NCI-H2081 (cell line): Measurements from ENCODE around the gene SPIB.
"Not testable (repeated sequence)": the region's sequence is repeated elsewhere in the genome, so short reads cannot be mapped to it uniquely, and the experiment has no call there.

ENCODE experiments used
- DNase-seq, 2 experiments: peaks; one replicate each; lab custom pipeline; 2025; lab: John Stamatoyannopoulos, UW

Gene SPIB

DNA sequence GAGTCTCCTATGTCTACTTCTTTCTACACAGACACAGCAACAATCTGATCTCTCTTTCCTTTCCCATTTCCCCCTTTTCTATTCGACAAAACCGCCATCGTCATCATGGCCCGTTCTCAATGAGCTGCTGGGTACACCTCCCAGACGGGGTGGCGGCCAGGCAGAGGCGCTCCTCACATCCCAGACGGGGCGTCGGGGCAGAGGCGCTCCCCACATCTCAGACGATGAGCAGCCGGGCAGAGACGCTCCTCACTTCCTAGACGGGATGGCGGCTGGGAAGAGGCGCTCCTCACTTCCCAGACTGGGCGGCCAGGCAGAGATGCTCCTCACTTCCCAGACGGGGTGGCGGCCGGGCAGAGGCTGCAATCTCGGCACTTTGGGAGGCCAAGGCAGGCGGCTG is 27.8 kb upstream of the SPIB start:
- not testable (repeated sequence) for DNase-seq

- no peak for DNase-seq
Observed at GRCh38 chr19:50392759-50393158, 26.0 kb upstream of the SPIB start.

GRCh38 chr19:50393589-50393988 is 25.1 kb upstream of the SPIB start:
- no peak for DNase-seq

- no peak for DNase-seq
Observed at GRCh38 chr19:50394017-50394416, 24.7 kb upstream of the SPIB start.

DNA sequence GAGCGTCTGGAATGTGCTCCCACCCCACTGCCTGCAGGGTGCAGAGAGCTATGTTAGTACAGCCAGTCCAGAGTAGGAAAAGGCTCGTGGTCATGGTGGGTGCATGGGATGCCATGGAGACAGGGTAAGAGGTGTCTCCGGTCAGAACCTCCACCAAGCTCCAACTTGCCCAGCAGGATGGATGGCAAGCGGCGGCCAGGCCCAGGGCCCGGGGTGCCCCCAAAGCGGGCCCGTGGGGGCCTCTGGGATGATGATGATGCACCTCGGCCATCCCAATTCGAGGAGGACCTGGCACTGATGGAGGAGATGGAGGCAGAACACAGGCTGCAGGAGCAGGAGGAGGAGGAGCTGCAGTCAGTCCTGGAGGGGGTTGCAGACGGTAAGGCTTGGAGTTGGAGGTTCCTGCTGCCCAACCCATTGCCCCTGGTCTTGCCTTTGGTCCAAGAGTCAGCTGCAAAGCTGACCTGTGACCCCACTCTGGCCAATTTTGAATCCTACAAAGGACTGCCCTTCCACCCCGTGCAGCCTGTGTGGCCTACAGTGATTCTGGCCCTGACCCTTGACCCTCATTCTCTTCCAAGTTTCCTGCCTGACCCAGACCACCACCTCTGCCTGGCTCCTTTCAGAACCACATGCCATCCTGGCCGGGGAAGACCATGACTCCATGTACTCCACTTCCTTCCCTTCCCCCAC is 19.9 kb upstream of the SPIB start:
- DNase-seq: no peak

GRCh38 chr19:50399368-50399745 is 19.4 kb upstream of the SPIB start:
- DNase-seq: no peak

GRCh38 chr19:50401605-50402450 is 16.9 kb upstream of the SPIB start:
- DNase-seq: no peak

DNA sequence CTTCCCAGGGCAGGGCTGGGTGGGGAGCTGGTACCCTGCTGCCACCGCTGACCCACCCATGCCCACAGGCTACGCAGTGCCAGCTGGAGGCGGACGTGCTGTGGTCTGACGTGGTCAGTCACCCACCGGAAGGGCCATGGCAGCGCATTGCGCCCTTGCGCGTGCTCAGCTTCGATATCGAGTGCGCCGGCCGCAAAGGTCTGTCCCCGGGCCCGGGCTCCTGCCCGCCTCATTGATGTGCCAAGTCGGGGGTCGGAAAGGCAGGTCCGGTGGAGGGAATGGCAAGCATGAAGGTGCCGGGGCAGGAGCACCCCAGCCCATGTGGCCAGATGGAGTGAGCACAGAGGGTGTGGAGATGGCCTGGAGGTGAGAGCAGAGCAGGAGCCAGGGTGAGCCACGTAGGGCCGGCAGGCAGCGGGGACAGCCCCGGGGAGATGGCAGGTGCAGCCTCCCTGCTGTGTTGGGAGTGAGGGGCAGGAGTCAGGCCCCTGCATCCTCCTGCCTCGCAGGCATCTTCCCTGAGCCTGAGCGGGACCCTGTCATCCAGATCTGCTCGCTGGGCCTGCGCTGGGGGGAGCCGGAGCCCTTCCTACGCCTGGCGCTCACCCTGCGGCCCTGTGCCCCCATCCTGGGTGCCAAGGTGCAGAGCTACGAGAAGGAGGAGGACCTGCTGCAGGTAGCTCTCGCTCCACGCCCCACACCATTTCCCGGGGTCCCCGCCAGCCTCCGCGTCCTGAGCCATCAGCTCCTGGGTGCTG is 16.0 kb upstream of the SPIB start:
- DNase-seq: no peak

DNA sequence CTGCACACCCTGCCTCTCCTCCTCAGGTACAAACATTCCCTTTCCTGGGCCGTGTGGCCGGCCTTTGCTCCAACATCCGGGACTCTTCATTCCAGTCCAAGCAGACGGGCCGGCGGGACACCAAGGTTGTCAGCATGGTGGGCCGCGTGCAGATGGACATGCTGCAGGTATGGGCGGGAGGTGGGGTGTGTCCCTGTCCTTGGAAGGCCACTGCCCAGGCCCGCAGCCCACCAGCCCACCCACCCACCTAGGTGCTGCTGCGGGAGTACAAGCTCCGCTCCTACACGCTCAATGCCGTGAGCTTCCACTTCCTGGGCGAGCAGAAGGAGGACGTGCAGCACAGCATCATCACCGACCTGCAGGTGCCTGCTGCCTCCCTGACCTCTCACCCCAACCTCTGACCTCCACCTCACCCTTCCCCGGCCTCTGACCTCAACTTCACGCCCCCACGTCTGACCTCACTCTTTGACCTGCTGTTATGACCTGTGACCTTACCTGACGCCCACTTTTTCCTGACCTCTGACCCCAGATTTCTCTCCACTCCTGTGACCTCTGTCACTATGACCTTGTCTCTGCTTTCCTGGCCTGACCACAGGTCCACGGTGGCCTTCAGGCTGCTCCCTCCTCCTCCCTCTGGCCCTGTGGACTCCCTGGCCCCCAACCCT is 12.4 kb upstream of the SPIB start:
- no peak for DNase-seq

GRCh38 chr19:50406829-50407228 is 11.9 kb upstream of the SPIB start:
- DNase-seq: no peak

- DNase-seq: no peak
Observed at GRCh38 chr19:50409347-50409746, 9.4 kb upstream of the SPIB start.

- DNase-seq: no peak
Observed at GRCh38 chr19:50410109-50410508, 8.6 kb upstream of the SPIB start.

DNA sequence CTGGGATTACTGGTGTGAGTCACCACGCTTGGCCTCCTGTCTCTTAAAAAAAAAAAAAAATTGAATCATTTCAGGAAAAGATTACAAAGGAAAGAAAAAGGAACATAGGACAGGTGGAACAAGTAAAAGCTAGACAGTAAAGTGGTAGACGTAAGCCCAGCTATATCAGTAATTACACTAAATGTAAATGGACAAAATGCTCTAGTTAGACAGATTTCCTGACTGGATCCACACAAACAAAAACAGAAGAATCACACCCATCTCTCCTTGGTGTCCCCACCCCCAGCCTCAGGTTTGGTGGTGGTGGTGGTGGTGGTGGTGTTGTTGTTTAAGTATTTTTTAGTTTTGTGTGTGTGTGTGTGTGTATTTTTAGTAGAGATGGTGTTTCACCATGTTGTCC is 6.3 kb upstream of the SPIB start:
- no peak for DNase-seq

- no peak for DNase-seq
Observed at GRCh38 chr19:50413096-50413495, 5.6 kb upstream of the SPIB start.

GRCh38 chr19:50413531-50413930 is 5.2 kb upstream of the SPIB start:
- DNase-seq: no peak

GRCh38 chr19:50414864-50415660 is 3.7 kb upstream of the SPIB start:
- DNase-seq: no peak

DNA sequence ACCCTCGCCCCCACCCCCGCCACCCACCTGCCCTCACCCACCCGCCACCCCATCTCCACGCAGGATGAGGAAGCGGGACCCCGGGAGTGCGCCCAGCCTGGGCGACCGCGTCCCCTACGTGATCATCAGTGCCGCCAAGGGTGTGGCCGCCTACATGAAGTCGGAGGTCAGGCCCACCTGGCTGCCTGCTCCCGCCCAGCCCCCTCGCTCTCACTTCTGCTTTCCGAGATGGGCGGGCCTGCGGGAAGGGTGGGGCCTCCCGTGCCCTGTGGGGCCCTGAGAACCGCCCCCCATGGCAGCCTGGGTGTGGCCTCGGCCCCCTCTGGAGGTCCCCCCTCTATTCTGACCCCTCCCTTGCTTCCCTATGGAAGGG is 3.1 kb upstream of the SPIB start:
- no peak for DNase-seq

- DNase-seq: no peak
Observed at GRCh38 chr19:50416034-50416977, 2.4 kb upstream of the SPIB start.

GRCh38 chr19:50417111-50418081 is 1.3 kb upstream of the SPIB start:
- DNase-seq: peak in 1 of 2 experiments; percentile 40
